Ishikawa (cell line): ENCODE measurements around the gene HMGCR.

Experiments
- CEBPB ChIP-seq: IDR thresholded peaks from 2 replicates; pipeline ENCODE4 v1.6.1; 2012
- CREB1 ChIP-seq: IDR thresholded peaks from 2 replicates; pipeline ENCODE4 v1.6.1; 2012; ENCODE audit warnings: low read depth
- EP300 ChIP-seq: IDR thresholded peaks from 2 replicates; pipeline ENCODE4 v1.6.1; 2012; ENCODE audit warnings: borderline replicate concordance
- FOXM1 ChIP-seq: IDR thresholded peaks from 2 replicates; pipeline ENCODE4 v1.6.1; 2012; ENCODE audit warnings: low read depth, borderline replicate concordance
- MAX ChIP-seq: IDR thresholded peaks from 2 replicates; pipeline ENCODE4 v1.6.1; 2012
- TCF12 ChIP-seq: IDR thresholded peaks from 2 replicates; pipeline ENCODE4 v1.6.1; 2012; ENCODE audit warnings: low read depth
- TF ChIP-seq, protein P1 (sequence below): IDR thresholded peaks from 2 replicates; pipeline ENCODE4 v1.6.1; 2012; ENCODE audit warnings: low read depth, mild to moderate bottlenecking
- TF ChIP-seq, protein P2 (sequence below): IDR thresholded peaks from 2 replicates; pipeline ENCODE4 v1.6.1; 2012

DNA sequence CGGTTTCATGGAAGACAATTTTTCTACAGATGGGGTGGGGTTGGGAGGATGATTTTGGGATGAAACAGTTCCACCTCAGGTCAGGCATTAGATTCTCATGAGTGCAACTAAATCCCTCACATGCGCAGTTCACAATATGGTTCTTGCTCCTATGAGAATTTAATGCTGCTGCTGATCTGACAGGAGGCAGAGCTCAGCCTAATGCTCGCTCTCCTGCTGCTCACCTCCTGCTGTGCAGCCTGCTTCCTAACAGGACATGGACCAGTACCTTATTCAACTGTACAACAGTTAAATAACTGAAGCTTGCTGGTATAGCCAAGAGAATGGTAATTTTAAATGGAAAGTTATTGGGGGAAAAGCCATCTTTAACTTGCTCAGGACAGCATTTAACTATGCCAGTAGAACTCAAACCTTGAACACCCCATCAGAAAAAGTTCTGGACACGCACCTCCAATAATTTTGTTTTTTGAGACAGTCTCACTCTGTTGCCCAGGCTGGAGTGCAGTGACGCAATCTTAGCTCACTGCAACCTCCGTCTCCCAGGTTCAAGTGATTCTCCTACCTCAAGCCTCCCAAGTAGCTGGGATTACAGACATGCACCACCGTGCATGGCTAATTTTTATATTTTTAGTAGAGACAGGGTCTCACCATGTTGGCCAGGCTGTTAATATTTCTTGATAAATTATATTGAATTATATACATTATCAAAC, 27.7 kb downstream of the HMGCR start:
- peak; percentile 90 for TF ChIP-seq CEBPB
- no peak for TF ChIP-seq TCF12
- TF ChIP-seq MAX: no peak
- TF ChIP-seq, protein P1, sequence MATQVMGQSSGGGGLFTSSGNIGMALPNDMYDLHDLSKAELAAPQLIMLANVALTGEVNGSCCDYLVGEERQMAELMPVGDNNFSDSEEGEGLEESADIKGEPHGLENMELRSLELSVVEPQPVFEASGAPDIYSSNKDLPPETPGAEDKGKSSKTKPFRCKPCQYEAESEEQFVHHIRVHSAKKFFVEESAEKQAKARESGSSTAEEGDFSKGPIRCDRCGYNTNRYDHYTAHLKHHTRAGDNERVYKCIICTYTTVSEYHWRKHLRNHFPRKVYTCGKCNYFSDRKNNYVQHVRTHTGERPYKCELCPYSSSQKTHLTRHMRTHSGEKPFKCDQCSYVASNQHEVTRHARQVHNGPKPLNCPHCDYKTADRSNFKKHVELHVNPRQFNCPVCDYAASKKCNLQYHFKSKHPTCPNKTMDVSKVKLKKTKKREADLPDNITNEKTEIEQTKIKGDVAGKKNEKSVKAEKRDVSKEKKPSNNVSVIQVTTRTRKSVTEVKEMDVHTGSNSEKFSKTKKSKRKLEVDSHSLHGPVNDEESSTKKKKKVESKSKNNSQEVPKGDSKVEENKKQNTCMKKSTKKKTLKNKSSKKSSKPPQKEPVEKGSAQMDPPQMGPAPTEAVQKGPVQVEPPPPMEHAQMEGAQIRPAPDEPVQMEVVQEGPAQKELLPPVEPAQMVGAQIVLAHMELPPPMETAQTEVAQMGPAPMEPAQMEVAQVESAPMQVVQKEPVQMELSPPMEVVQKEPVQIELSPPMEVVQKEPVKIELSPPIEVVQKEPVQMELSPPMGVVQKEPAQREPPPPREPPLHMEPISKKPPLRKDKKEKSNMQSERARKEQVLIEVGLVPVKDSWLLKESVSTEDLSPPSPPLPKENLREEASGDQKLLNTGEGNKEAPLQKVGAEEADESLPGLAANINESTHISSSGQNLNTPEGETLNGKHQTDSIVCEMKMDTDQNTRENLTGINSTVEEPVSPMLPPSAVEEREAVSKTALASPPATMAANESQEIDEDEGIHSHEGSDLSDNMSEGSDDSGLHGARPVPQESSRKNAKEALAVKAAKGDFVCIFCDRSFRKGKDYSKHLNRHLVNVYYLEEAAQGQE: no peak
- TF ChIP-seq EP300: no peak
- TF ChIP-seq, protein P2, sequence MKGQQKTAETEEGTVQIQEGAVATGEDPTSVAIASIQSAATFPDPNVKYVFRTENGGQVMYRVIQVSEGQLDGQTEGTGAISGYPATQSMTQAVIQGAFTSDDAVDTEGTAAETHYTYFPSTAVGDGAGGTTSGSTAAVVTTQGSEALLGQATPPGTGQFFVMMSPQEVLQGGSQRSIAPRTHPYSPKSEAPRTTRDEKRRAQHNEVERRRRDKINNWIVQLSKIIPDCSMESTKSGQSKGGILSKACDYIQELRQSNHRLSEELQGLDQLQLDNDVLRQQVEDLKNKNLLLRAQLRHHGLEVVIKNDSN: no peak
- no peak for TF ChIP-seq FOXM1
- TF ChIP-seq CREB1: no peak
